GM19463 (cell line): ENCODE results near the gene MRPS23.
"Not testable (repeated sequence)": the region's sequence is repeated elsewhere in the genome, so short reads cannot be mapped to it uniquely, and the experiment has no call there.

Experiments used
- ATAC-seq: cut with Tn5 transposase; IDR thresholded peaks from one replicate; pipeline ENCODE4 v1.9.1; 2021; ENCODE audit warnings: mild to moderate bottlenecking, moderate library complexity; ENCODE audit not compliant: unreplicated experiment

The MRPS23 gene

DNA sequence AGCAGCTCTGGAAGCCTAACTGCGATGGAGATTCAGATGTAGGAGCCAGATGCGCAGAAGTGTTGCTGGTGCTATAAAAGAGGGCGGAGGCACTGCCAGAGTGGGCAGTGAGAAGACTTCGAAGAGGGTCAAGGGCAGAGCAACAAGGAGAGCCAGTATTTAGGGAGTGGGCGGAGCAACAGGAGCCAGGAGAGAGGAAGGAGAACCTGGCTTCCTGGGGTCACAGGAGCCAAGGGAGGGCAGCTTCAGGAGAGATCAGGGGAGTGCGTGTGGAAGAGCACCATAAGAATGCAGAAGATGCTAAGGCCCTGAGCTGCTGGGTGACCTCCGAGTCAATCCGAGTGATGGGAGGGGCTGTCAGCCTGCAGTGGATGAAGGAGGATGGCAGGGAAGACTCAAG lies 14.4 kb upstream of the MRPS23 start:
- no peak for ATAC-seq

DNA sequence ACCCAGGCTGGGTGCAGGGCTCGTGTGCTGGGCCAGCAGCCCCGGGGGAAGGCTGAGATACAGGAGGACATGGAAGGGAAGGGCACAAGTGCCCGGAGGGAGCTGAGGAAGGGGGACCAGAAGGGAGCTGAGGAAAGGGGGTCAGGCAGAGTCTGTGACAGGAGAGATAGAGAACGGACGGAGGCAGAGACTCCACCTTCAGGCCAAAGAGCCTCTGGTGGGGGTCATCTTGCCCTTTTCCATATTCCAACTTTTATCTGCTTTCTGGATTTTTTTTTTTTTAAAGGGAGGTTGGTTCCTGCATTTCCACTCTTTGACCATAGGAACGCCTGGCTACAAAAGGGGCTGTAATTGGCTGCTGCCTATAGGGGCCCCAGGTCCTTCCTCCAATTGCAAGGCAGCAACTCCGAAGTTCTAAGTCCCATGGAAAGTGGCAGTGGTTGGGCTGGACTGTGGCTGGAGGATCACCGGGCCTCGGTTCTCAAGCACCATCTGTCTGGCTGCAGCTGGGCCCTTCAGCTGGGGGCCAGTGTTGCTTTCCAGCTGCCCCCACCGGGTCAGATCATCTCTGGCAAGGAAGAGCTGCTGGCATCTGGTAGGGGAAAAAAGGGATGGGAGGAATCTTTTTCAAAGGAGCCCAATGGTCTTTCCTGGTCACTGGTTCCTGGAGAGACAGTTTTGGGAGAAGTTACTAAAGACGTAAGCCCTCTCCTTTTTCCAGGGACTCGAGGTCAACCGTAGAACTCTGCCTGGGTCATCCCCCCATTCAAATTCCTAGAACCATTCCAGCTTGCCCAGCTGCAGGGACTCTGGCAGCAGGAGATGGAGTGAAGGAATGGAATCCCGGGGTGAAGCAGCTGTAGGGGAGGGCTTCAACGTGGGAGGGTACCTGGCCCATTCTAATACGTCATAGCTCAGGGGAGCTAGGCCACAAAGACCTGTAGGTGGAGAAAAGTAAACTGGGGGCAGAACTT lies 13.1 kb upstream of the MRPS23 start:
- no peak for ATAC-seq

DNA sequence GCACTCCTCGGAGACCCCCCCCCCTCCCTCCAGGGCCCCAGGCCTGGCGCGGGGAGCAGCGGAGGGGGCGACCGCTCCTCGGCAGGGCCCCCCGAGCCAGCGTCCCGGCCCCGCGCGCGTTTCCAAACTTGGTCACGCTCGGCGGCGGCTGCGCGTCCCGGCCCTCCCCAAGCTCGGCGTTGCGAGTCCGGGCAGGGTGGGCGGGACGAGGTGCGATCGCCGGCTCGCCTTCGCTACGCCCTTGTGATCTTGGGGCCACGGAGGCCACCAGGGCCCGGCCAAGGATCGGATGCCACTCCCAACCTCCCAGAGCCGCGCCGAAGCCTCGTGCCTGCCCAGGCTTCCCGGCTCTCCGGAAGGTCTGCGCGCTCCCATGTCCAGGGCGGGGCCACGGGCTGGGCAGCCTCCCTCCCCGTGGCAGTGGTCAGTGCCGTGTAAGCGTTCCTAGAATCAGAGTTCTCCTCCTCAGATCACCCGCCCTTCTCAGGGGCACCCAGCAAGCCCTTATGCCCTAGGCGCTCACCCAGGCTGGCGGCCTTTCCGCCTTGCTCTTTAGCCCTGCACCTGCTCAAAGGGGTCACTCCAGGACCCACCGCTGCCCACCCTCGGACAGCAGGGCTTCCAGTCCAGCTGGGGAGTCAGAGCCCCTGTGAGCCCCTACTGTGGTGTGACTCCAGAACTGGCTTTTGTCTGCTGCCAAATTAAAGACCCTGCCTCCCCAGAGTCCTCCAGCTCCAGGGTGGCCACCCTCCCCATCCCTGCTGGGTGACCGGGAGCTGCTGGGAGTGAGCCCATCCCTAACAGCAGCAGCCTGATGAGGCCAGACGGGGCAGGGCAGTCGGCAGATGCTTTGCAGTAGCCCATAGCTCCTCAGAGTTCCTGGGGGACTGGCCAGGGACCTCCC lies 12.2 kb upstream of the MRPS23 start:
- ATAC-seq: peak; percentile 9

DNA sequence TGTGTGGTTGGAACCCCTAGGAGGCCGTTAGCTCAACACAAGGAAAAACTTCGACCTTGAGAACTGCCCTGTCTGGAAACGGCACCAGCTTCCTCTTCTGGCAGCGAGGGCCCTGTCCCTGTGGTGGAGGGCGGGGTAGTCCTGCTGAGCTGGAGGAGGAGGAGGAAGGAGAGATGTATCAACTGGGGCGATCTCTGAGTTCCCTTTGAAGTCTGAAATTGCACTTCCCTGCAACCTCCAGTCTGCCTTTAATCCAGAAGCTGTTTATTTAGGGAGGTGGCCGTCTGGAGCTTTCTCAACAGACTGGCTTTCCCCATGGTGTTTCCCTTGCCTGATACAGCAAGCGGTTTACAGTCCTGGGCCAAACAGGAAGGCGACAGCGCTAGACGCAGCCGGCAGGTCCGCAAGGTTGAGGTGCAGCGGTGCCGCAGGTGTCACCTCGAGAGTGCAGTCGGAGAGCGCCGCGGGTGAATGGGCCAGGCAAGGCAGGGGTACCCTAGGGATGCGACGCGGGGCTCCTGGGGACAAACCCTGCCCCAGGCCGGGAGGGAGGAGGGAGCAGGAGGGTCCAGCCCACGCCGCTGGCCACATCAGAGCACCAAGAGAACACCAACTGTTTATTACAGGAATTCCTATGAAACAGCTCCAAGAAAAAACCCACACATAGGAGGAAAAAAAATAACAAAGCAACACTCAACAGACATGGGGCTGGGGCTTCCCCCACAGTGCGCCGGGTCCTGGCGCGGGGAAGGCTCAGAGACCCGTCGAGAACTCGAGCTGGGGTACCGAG lies 11.4 kb upstream of the MRPS23 start:
- ATAC-seq: peak; percentile 35

DNA sequence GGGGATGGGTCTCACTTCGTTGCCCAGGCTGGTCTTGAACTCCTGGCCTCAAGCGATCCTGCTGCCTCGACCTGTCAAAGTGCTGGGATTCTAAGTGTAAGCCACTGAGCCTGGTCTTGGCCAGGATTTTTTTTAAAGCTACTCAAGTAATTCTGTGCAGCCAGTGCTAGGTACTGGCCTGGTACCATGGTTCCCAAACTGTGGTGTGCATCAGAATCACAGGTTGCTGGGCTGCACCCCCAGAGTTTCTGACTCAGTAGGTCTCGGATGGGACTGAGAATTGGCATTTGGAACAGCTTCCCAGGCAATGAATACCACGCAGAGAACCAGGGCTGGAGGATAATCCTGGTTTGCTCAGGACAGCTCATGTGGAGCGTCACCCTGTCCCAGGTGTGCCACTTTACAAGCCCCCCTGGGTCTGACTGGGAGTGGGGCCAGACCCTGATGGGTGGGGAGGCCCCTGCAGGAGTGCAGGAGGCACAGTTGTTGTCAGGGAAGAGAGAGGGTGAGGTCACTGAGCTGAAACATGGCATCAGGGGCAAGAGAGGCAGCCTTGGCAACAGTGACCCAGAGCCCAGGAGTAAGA lies 10.7 kb upstream of the MRPS23 start:
- no peak for ATAC-seq

DNA sequence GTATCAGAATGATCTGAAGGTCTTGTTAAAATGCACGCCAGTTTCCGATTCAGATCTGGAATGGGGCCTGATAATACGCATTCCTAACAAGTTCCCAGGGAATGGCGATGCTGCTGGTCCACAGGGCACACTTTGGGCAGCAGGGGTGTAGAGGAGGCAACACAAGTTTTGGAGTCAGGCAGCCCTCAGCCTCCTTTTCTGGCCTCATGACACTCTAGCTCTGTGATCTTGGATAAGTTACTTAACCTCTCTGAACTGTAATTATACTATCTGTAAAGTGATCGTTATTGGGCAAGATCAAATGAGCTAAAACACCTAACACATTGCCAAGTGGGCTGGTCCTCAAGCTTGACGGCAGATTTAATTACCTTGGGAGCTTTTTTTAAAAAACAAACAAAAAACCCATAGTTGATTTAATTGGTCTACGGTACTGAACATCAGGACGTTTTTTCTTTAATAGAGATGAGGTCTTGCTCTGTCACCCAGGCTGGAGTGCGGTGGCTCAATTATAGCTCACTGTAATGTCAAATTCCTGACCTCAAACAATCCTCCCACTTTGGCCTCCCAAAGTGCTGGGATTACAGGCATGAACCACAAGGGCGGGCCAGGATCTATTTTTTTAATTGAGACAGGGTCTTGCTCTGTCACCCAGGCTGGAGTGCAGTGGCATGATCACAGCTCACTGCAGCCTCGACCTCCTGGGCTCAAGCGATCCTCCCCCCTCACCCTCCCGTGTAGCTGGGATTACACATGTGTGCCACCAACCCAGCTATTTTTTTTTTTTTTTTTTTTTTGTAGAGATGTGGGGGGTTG lies 10.0 kb upstream of the MRPS23 start:
- no peak for ATAC-seq

DNA sequence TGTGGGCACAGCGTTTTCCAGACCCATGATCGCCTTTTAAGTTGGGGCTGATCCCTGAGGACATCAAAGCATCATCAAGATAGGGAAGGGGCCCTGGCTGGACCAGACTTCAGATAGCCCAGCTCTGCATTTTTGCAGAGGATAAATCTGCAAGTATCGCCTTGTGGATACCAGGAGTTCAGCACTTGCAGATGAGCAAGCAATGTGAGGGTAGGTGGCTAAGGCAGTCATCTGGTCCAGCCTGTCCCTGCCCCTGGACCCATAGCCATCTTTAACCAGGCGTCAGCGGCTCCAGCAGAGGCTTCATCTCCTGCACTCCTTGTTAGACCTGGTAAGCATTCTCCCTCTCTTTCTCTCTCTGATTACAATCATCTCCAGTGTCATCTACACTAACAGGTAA lies 9.0 kb upstream of the MRPS23 start:
- no peak for ATAC-seq

DNA sequence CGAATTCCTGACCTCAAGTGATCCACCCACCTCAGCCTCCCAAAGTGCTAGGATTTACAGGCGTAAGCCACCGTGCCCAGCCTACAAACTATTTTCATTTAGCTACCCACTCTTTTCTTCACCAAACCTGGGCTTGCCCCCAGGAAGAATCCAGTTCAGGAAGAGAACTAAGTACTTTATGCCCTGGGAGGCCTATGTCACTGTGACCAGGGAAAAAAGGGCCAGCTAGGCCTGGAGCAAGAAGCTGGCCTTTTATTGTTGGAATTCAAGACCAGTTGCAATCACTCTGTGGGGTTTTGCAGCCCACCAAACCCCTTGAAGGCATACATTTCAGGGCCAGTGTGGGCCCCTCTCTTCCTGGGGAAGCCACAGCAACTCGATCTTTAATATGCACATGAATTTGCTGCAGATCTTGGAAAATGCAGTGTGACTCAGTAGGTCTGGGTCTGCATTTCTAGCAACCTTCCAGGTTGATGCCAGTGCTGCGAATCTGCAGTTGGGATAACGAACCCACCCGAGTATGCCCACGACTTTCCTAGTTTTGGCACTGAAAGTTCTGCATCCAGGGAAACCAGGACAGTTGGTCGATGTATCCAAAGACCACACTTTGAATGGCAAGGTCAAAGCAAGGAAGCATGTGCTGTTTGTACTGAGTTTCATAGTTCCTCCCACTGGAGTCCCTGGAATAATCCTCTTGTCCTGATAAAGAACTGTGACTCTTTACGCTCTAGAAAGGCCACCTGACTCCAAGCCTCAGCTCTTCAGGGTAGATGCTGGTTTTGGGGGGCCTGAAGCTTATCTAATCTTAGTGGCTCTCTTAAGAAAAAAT lies 7.2 kb upstream of the MRPS23 start:
- ATAC-seq: no peak

DNA sequence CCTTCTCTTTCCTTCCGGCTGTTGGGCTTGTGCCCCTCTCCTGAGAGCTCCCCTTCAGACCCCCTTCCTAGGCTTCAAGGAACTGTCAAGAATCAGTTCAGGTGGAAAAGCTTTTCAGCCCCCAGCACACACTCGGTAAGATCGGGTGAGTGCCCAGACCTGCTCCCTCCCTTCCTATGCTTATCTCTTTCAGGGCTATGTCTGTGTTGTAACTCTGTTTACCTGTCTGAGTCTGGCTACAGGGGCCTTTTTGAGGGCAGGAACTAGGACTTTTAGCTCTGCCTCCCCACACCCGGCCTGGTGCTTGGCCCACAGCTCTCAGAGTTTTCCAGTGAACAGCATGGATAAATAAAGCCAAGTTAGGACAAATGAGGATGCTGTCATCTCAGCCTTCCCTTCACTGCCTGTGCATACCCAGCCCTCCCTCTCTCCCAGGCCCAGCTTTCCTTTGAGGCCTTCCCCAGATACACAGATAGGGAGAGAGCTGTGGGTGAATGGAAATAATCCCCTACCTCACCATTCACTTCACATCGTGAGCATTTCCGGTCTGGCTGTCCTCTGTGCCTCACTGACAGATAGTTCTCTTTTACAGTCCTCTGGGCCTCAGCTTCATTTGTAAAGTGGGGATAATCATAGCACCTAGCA lies 5.7 kb upstream of the MRPS23 start:
- ATAC-seq: no peak

DNA sequence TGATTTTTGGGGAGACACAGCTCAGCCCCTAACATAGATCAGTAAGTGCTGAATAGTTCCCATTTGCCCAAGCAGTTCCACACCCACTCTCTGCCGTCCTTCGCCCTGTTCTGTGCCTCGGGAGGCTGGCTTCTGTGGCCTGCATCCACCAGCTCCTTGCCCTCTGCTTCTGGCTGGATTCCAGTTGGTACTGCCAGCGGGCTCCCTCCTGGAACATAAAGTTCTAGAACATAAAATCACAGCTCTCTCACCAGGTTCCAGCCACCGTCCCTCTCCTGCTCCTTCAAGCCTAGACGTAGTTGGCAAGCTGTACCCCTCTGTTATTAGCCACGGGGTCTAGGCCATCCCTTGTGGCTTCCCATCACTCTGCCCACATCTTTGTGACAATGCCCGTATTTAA lies 3.9 kb upstream of the MRPS23 start:
- no peak for ATAC-seq

DNA sequence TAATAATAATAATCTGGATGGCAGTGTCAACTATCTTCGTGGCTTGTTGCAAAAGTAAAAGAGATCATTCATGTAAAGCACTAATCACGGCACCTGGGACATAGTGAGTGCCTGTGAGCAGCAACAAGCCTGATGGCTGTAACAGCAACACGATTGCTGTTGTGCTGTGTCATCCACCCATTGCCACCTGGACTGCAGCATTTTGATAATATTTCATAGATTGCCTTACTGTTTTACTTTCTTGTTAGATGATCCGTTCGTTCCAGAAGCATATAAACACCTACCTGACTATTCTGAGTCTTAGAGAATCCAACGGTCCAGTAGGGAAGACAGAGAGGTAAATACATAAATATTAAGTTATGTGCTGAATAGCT lies 3.1 kb upstream of the MRPS23 start:
- no peak for ATAC-seq

DNA sequence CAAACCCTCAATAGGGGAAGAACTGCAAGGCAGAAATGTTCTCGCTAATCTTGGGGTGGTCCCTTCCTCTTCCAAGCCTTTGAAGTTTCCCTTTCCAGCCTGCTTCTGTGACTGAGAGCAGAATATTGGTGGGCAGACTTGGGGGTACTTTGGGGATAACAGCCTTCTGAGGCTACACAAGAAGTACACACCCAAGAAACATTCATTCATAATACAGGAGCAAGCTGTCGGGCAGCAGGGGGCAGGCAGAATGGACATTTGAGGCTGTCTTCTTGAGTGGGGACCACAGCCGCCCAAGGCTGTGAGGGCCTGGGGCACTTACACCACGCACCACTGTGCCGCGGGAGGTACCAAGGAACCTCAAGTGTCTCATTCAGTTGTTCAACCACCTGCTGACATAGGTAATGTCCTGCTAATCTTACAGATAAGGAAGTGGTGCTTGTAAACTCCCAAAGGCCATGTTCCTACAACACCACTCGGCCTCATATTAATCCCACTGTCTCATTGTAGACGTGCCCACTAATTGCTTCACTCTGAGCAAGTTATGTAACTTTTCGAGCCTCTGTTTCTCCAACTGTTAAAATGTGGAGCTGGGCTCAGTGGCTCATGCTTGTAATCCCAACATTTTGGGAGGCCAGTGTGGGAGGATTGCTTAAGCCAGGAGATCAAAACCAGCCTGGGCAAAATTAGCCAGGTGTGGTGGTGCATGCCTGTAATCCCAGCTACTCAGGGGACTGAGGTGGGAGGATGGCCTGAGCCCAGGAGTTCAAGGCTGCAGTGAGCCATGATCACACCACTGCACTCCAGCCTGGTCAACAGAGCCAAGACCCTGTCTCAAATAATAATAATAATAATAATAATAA lies 2.5 kb upstream of the MRPS23 start:
- no peak for ATAC-seq

DNA sequence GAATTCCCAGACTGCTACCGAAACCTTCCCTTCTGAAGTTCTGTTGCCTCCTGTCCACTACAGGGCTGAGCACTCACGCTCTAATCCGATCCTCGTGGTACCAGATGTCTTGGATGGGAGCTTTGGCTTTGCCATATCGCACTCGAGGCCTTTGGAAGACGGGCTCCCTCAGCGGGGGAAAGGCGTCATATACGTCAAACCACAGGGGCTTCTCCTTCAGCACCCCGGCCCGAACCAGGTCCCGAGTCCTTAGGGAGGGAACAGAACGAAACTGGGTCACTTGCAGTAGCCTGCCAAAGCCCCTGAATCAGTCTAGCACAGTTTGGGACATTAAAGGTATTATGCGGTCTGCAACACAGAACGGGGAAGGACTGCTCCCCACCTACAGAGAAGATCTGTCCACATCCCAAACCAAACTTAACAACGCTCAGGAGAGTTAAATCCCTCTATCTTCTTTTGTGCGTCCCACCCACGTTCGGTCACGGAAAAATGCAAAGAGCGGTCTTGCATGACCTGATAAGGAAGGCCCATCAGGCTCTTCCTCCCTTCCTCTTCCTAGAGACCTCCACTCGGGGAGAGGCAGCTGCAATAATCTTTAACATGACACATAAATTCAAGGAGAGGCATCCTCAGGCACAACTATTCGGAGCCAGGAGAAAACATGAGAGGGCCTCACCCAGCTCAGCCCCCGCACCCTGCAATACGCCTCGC lies 526 bp downstream of the MRPS23 start:
- peak; percentile 31 for ATAC-seq

DNA sequence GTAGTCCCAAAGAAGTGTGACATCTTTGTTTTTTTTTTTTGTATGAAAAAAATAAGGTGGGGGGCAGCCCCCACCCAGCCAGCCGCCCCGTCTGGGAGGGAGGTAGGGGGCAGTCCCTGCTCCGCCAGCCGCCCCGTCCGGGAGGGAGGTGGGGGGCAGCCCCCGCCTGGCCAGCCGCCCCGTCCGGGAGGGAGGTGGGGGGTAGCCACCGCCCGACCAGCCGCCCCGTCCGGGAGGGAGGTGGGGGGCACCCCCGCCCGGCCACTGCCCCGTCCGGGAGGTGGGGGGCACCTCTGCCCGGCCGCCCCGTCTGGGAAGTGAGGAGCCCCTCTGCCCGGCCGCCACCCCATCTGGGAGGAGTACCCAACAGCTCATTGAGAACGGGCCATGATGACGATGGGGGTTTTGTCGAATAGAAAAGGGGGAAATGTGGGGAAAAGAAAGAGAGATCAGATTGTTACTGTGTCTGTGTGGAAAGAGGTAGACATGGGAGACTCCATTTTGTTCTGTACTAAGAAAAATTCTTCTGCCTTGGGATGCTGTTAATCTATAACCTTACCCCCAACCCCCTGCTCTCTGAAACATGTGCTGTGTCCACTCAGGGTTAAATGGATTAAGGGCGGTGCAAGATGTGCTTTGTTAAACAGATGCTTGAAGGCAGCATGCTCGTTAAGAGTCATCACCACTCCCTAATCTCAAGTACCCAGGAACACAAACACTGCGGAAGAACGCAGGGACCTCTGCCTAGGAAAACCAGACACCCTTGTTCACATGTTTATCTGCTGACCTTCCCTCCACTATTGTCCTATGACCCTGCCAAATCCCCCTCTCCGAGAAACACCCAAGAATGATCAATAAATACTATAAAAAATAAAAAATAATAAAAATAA lies 3.5 kb downstream of the MRPS23 start:
- not testable (repeated sequence) for ATAC-seq

DNA sequence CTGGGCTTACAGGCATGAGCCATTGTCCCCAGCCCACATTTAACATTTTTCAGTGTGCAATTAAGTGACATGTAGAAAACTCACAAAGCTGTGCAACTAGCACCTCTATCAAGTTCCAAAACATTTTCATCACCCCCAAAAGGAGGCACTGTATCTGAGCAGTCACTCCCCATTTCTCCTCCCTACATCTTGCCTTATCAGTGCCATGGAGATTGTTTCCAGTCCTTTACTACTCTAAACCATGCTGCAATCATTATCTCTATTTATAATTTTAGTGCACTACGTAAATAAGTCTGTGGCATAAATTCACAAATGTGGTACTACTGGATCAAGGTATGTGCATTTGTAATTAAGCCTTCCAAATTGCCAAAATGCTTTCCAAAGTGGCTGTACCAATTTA lies 7.6 kb downstream of the MRPS23 start:
- ATAC-seq: no peak

DNA sequence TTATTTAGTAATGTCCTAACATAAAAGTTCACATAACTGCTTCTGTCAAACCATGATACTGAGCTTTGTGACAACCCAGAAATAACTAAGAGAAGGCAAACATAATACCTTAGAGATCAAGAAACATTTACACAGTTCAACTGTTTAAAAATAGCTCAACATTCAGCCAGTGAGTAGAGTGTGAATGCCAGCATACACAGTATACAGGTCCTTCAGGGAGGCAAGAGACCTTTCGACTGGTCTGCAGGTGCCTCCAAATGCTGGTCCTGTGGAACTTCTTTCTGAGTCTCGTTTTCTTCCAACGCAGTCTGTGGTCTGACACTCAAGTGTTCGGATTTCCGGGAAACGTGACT lies 10.3 kb downstream of the MRPS23 start:
- no peak for ATAC-seq
